Activated CD4-positive, alpha-beta memory T cell treated with anti-CD3 and anti-CD28 coated beads, Interleukin-2, amount 10 ng/mL, durations not matched to agents 7 days and 5 days (primary cell): ENCODE results near the gene TXNRD2. TPM values are rescaled to one million over a fixed set of nuclear protein-coding genes. Genes with fewer than 3 reads are reported as not detected.
"Not testable (repeated sequence)": the region's sequence is repeated elsewhere in the genome, so short reads cannot be mapped to it uniquely, and the experiment has no call there.

Experiments
- CTCF ChIA-PET: fragments of 350-600 bp; sonication (Branson Sonifier 250); formaldehyde crosslinking; loops from one replicate; lab custom pipeline; 2021; ENCODE audit warnings: antibody characterized with exemption, inconsistent platforms; lab: Charles Lee
- POLR2A ChIA-PET: fragments of 350-600 bp; sonication (Branson Sonifier 250); formaldehyde crosslinking; loops from one replicate; lab custom pipeline; 2021; ENCODE audit warnings: antibody characterized with exemption; lab: Charles Lee
- DNase-seq: peaks from one replicate; pipeline ENCODE4 v3.0.0-alpha.2; 2020
- H3K27ac Mint-ChIP-seq: one replicate; pipeline ENCODE4 v1.8.0; 2021; ENCODE audit warnings: mild to moderate bottlenecking, mixed read lengths
- H3K27me3 Mint-ChIP-seq: one replicate; pipeline ENCODE4 v1.8.0; 2021; ENCODE audit warnings: mixed read lengths
- H3K36me3 Mint-ChIP-seq: one replicate; pipeline ENCODE4 v1.8.0; 2021; ENCODE audit warnings: low read depth, mixed read lengths
- H3K4me1 Mint-ChIP-seq: one replicate; pipeline ENCODE4 v1.8.0; 2021; ENCODE audit warnings: mixed read lengths
- H3K4me3 Mint-ChIP-seq: one replicate; pipeline ENCODE4 v1.8.0; 2021; ENCODE audit warnings: mild to moderate bottlenecking, mixed read lengths
- H3K9me3 Mint-ChIP-seq: one replicate; pipeline ENCODE4 v1.8.0; 2021; ENCODE audit warnings: mixed read lengths
- total RNA-seq, 2 experiments: library from RNA; stranded (reverse); gene quantifications; one replicate each; pipeline ENCODE4 v1.2.3, GENCODE V29; 2021

The TXNRD2 gene
- total RNA-seq, 2 experiments from 2014 or later = 18.9 to 19.1 TPM

DNA sequence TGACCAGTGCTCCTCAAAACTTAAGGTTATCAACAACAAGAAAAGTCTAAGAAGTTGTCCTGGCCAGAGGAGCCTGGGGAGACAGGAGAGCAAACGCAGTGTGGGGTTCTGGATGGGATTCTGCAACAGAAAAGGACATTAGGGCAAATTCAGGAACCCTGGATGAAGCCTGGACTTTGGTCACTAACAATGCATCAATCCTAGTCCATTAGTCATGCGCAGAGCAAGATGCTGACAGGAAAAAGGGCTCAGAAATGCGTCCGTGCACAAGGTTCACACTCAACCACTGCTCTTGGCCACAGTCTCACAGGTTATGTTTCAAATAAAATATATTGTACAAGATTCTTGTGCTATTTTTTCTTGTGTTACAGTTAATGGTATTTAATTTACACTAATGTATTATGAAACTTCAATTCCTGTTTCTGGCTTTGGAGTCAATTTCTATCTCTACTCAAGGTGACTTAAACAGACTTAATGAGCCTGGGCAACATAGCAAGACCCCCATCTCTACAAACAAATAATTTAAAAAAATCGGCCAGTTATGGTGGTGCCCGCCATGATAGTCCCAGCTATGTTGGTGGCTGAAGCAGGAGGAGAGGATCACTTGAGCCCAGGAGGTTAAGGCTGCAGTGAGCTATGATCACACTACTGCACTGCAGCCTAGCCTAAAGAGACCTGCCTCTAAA, 100.5 kb downstream of the TXNRD2 start:
- POLR2A ChIA-PET = no interaction called here
- Mint-ChIP-seq H3K27me3 (no peaks in the 10 kb centered on the region), H3K9me3 (no peaks in the 10 kb centered on the region), H3K36me3 (no peaks in the 10 kb centered on the region), H3K4me1 (peaks cover 13% of the 10 kb centered on the region), H3K4me3 (no peak overlapping the region), H3K27ac (no peak overlapping the region)
- CTCF ChIA-PET = no interaction called here
- no peak for DNase-seq

DNA sequence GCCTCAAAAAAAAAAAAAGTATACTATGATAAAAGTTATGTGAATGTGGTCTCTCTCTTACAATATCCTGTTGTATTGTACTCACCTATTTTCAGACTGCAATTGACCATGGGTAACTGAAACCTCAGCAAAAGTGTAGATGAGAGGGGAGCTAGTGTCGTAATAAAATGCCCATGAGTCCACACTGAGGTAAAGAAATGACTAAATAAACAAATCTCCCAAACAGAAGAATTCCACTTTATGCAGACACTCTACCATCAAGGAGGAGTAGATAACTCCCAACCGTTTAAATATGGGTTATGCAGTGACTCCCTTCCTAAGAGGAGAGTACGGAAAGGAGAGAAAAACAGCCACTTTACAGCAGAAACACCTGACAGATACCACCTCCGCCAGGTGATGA, 101.6 kb downstream of the TXNRD2 start:
- DNase-seq = no peak
- Mint-ChIP-seq H3K4me3 (no peak overlapping the region), H3K4me1 (peaks cover 12% of the 10 kb centered on the region), H3K36me3 (no peaks in the 10 kb centered on the region), H3K27me3 (no peaks in the 10 kb centered on the region), H3K27ac (no peak overlapping the region), H3K9me3 (no peaks in the 10 kb centered on the region)
- CTCF ChIA-PET = no interaction called here
- POLR2A ChIA-PET = no interaction called here

DNA sequence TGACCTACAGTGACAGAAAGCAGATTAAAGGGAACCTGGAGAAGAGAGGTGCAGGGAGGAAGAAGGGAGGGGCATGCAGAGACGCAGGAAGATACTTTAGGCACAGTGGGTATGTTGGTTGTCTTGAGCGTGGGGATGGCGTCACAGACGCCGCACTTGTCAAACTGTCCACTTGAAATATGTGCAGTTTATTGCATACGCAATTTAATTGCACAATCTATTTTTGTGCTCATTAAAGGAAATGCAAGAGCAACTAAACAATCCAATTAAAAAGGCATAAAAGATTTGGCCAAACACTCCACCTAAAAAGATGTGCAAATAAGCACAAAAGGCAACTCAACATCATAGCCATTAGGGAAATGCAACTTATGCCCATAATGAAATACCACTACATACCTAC, 103.7 kb downstream of the TXNRD2 start:
- Mint-ChIP-seq H3K4me1 (peaks cover 6% of the 10 kb centered on the region), H3K9me3 (no peaks in the 10 kb centered on the region), H3K27me3 (no peaks in the 10 kb centered on the region), H3K36me3 (no peaks in the 10 kb centered on the region), H3K4me3 (no peak overlapping the region), H3K27ac (no peak overlapping the region)
- CTCF ChIA-PET = interaction anchor here (0.6 kb wide), 1 partner anchor 578 kb away, joined by 3 read pairs; no protein-coding TSS in a partner anchor
- POLR2A ChIA-PET = no interaction called here
- DNase-seq = no peak

DNA sequence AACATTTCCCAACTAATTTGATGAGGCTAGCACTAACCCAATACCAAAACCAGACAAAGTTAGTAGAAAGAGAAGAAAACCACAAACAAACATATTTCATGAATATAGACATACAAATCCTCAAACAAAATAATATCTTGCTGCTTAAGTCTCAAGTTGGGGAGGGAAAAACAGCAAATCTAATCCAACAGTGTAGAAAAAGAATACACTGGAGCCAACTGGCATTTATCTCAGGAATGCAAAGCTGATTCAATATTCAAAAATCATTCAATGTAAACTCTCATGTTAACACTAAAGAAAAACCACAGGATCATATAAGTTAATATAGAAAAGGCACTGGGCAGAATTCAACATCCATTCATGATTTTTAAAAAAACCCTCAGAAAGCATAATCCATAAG, 105.1 kb downstream of the TXNRD2 start:
- H3K4me3 Mint-ChIP-seq = no peak overlapping the region
- no peaks in the 10 kb centered on the region for H3K9me3 Mint-ChIP-seq
- POLR2A ChIA-PET = interaction anchor here (0.7 to 2.2 kb wide), 2 partner anchors 8 to 18 kb away, joined by 3 to 5 read pairs; partner anchors contain the start of genes GNB1L and RTL10
- H3K36me3 Mint-ChIP-seq = no peaks in the 10 kb centered on the region
- H3K27ac Mint-ChIP-seq = no peak overlapping the region
- H3K4me1 Mint-ChIP-seq = peaks cover 9% of the 10 kb centered on the region
- no peak for DNase-seq
- CTCF ChIA-PET = no interaction called here
- H3K27me3 Mint-ChIP-seq = no peaks in the 10 kb centered on the region

DNA sequence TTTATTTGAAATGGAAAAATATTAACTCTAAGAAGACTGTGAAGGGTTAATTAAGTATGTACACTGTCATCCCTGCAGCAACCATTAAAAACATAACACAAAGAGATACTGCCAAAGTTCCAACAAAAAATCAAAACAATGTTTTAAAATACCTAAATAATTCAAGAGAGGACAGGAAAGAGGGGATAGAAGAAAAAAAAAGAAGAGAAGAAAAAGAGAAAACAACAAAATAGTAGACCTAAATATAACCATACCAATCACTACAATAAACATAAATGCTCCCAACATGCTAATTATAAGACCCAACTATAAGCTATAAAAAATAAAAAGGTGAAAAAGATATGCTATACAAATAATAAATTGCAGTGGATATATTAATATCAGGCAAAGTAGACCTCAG, 107.0 kb downstream of the TXNRD2 start:
- Mint-ChIP-seq H3K4me3 (no peak overlapping the region), H3K4me1 (peaks cover 9% of the 10 kb centered on the region), H3K27ac (no peak overlapping the region), H3K9me3 (no peaks in the 10 kb centered on the region), H3K36me3 (no peaks in the 10 kb centered on the region), H3K27me3 (no peaks in the 10 kb centered on the region)
- ChIA-PET POLR2A (interaction anchor here (2.2 kb wide), 1 partner anchor 10 kb away, joined by 5 read pairs; no protein-coding TSS in a partner anchor), CTCF (interaction anchor here (1.2 kb wide), 1 partner anchor 76 kb away, joined by 4 read pairs; no protein-coding TSS in a partner anchor)
- no peak for DNase-seq

DNA sequence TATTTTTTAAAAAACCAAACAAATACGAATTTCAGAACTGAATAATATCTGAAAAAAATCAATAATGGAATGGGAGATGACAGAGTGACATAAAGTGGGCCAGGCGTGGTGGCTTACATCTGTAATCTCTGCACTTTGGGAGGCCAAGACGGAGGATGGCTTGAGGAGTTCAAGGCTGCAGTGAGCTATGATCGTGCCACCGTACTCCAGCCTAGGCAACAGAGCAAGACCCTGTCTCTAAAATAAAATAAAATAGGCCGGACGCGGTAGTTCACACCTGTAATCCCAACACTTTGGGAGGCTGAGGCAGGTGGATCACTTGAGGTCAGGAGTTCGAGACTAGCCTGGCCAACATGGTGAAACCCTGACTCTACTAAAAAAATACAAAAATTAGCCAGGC, 108.3 kb downstream of the TXNRD2 start:
- not testable (repeated sequence) for H3K4me1 Mint-ChIP-seq, H3K4me3 Mint-ChIP-seq, H3K9me3 Mint-ChIP-seq, H3K27ac Mint-ChIP-seq, DNase-seq, H3K36me3 Mint-ChIP-seq, H3K27me3 Mint-ChIP-seq
- ChIA-PET POLR2A (interaction anchor here (1.3 kb wide), 1 partner anchor 21 kb away, joined by 4 read pairs; the partner anchor contains the start of genes GNB1L and RTL10), CTCF (interaction anchor here (1.4 to 2.7 kb wide), 2 partner anchors 103 to 117 kb away, joined by 3 to 9 read pairs; no protein-coding TSS in a partner anchor)

DNA sequence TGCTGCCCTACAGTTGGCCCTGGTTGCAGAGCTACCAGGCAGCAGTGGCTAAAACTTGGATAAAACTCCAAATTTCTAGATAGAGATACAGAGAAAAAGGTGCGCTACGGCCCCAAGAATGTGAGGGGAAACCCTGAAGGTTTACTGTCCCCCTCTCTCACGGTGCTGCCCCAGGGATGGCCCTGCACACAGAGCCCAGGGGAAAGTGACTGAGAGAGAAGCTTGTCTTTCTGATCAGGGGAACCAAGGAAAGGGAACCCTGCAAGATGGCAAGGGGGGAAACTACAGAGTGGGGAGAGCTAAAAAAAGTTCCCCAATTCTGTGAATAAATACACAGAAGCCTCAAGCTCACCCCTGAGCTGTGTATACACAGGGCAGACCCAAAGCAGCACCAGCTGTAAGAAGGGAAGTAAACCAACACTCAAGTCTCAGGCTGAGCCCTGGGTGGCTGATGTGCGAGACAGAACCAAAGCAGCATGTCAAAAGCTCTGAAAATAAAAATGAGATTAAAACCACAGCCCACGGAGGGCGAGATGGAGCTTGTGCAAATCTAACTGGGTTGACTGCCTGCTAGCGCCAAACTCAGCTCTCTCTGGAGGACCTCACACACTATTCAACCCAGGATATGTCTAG, 109.0 kb downstream of the TXNRD2 start:
- DNase-seq = peak; percentile 7
- Mint-ChIP-seq H3K4me1 (peaks cover 9% of the 10 kb centered on the region), H3K27me3 (no peaks in the 10 kb centered on the region), H3K9me3 (no peaks in the 10 kb centered on the region), H3K36me3 (no peaks in the 10 kb centered on the region), H3K27ac (no peak overlapping the region), H3K4me3 (no peak overlapping the region)
- POLR2A ChIA-PET = interaction anchor here (1.3 kb wide), 1 partner anchor 22 kb away, joined by 4 read pairs; the partner anchor contains the start of genes GNB1L and RTL10
- CTCF ChIA-PET = interaction anchor here (1.4 to 2.7 kb wide), 2 partner anchors 102 to 116 kb away, joined by 3 to 9 read pairs; no protein-coding TSS in a partner anchor

DNA sequence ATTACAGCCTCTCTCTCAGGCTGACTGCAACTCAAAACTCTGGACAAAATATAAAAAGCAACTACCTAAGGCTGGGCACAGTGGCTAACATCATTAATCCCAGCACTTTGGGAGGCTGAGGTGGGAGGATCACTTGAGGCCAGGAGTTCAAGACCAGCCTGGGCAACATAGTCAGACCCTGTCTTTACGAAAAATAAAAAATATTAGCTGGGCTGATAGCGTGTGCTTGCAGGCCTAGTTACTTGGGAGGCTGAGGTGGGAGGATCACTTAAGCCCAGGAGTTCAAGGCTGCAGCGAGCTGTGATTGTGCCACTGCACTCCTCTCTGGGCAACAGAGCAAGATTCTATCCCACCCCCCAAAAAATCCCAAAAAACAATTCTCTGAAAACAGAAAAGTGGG, 109.6 kb downstream of the TXNRD2 start:
- POLR2A ChIA-PET, H3K27me3 Mint-ChIP-seq, H3K4me1 Mint-ChIP-seq, H3K36me3 Mint-ChIP-seq, H3K9me3 Mint-ChIP-seq, H3K27ac Mint-ChIP-seq, H3K4me3 Mint-ChIP-seq: not testable (repeated sequence)
- DNase-seq = peak; percentile 0
- CTCF ChIA-PET = interaction anchor here (1.4 to 2.7 kb wide), 2 partner anchors 101 to 115 kb away, joined by 3 to 9 read pairs; no protein-coding TSS in a partner anchor

DNA sequence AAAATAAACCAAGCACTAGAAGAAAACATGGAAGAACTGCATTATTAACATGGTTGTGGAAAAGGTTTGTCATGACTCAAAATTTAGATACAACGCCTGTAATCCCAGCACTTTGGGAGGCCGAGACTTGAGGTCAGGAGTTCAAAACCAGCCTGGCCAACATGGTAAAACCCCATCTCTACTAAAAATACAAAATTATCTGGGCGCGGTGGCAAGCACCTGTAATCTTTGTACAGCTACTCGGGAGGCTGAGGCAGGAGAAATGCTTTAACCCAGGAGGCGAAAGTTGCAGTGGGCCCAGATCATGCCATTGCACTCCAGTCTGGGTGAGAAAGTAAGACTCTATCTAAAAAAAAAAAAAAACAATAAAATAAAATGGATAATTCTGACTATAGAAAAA, 110.6 kb downstream of the TXNRD2 start:
- no peak for DNase-seq
- Mint-ChIP-seq H3K27ac (no peak overlapping the region), H3K9me3 (no peaks in the 10 kb centered on the region), H3K4me3 (no peak overlapping the region), H3K27me3 (no peaks in the 10 kb centered on the region), H3K36me3 (no peaks in the 10 kb centered on the region), H3K4me1 (peaks cover 9% of the 10 kb centered on the region)
- ChIA-PET CTCF (interaction anchor here (2.7 kb wide), 1 partner anchor 100 kb away, joined by 9 read pairs; no protein-coding TSS in a partner anchor), POLR2A (no interaction called here)

DNA sequence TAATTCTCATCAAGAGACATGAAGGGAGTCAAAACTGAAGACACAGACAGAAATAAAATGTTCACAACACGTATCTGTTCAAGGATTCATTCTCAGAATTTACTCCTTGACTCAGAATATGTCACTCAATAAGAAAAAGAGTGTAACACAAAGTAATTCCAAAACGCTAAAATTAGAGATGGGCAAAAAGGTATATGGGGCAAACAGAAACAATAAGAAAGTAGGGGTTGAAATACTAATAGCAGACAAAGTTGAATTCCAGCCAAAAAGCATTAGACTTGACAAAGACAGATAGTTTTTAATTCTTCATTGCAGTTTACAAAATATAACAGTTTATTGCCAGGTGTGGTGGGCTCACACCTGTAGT, 113.6 kb downstream of the TXNRD2 start:
- POLR2A ChIA-PET = no interaction called here

DNA sequence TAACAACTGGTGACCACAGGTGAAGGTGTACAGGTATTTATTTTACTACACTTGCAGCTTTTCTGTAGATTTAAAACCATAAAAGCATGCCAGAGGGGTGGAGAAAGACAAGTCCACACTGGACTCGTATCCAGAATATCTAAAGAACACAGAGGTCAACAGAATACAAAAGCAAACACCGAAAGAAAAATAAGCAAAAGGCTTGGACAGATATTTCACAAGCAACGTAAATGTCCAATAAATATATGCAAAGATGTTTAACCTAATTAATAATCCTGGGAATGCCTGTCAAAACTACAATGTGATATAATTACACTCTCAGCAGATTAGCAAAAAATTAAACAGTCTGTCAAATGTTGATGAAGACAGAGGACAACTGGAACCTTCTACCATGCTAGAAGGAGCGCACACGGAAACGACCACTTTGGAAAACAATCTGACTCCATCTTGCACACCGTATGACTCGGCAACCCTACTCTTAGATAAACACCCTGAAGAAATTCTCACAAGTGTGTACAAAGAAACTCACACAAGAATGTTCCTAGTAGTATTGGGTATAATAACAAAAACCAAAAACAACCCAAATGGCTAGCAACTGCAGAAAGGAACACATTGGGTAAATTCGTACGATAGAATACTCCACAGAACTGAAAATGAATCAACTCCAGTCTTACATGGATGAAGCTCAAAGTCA, 114.1 kb downstream of the TXNRD2 start:
- no peaks in the 10 kb centered on the region for H3K9me3 Mint-ChIP-seq
- no peaks in the 10 kb centered on the region for H3K36me3 Mint-ChIP-seq
- no peaks in the 10 kb centered on the region for H3K27me3 Mint-ChIP-seq
- ChIA-PET POLR2A (no interaction called here), CTCF (no interaction called here)
- H3K4me3 Mint-ChIP-seq = no peak overlapping the region
- no peak overlapping the region for H3K27ac Mint-ChIP-seq
- H3K4me1 Mint-ChIP-seq = no peaks in the 10 kb centered on the region
- DNase-seq = no peak

More for the DNA sequence above, 113.6 kb downstream of the TXNRD2 start:
- Mint-ChIP-seq H3K4me3 (no peak overlapping the region), H3K27ac (no peak overlapping the region), H3K9me3 (no peaks in the 10 kb centered on the region), H3K27me3 (no peaks in the 10 kb centered on the region), H3K4me1 (peaks cover 4% of the 10 kb centered on the region), H3K36me3 (no peaks in the 10 kb centered on the region)
- DNase-seq = no peak
- CTCF ChIA-PET = no interaction called here

DNA sequence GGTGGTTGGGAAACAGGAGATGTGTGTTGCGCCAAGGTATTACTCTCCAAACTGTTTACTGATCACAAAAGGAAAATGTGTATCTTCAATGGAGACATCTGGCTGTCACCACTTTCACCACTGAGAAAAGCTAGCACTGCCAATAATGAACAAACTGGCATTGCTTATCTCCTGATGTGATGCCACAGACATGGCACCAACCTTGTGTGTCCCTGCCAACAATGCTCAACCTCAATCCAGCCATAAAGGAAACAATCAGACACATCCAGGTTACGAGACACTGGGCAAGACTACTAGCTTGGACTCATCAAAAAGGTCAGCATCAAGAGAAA, 115.0 kb downstream of the TXNRD2 start:
- Mint-ChIP-seq H3K4me1 (no peaks in the 10 kb centered on the region), H3K4me3 (no peak overlapping the region), H3K27me3 (no peaks in the 10 kb centered on the region), H3K9me3 (no peaks in the 10 kb centered on the region), H3K36me3 (no peaks in the 10 kb centered on the region), H3K27ac (no peak overlapping the region)
- no peak for DNase-seq
- CTCF ChIA-PET = no interaction called here
- POLR2A ChIA-PET = no interaction called here
